T-helper 1 cell treated with Interleukin-12 subunit alpha and Interleukin-12 subunit beta and Interleukin-4 antibody, amounts not matched to agents 30 ng/mL and 1 ng/mL, for 36 hours (primary cell): ENCODE measurements around the gene DMGDH. TPM values are rescaled to one million over a fixed set of nuclear protein-coding genes. Genes with fewer than 3 reads are reported as not detected.

Source experiments
- intact Hi-C: fragments of 100-400 bp; cut with micrococcal nuclease; formaldehyde crosslinking; loops from one replicate; pipeline ENCODE4 v1.15.1; 2024
- total RNA-seq: library from RNA; stranded (reverse); gene quantifications from 2 replicates; pipeline ENCODE4 v1.2.3, GENCODE V29; 2022

Gene DMGDH
- total RNA-seq: 1.3 TPM in 1 of 2 replicates, not detected in the other

DNA sequence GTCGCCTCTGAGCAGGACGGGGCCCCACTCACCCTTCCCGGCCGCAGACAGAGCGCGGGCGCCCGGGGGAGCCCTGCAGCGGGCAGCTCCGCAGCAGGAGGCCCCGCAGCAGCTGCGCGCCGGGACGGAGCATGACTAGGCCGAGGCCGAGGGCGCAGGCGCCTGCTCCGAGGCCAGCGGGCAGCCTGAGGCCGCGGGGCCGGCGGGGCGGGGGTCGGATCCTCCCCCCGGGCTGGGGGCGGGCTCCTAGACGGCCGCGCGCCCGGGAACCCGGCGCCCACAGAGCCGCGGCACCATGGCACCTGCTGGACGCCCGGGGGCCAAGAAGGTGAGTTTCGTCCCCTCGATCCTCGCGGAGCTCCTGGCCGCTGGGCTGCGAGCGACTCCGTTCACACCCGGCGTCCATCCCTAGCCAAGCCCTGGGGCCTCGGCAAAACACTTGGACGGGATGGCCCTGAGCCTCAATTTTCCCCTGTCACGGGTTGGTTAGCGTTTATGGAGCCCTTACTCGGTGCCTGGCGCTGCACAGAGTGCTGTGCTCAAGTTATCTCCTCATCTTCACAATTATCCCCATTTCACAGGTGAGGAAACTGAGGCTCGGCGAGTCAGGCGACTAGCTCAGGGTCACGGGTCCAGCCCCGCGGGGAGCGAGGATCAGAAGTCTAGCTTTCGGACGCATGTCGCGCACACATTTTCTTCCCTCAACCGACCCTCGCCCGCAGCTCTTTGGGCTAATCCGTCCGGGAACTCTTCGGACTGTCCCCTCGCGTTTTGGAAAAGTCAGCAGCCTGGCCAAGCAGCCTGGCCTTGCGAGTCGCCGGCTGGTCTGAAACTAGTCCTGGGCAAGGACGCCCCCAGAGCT is at the start of gene DMGDH, which contains the start of gene BHMT2:
DMGDH (minus strand) TSS at position 187 of the 862 bp plus-strand sequence; CDS start at position 133, 54 bp downstream.
BHMT2 (plus strand) TSS at position 280 of the 862 bp plus-strand sequence; CDS start at position 296, 16 bp downstream.
- intact Hi-C loops: no loop called here

DNA sequence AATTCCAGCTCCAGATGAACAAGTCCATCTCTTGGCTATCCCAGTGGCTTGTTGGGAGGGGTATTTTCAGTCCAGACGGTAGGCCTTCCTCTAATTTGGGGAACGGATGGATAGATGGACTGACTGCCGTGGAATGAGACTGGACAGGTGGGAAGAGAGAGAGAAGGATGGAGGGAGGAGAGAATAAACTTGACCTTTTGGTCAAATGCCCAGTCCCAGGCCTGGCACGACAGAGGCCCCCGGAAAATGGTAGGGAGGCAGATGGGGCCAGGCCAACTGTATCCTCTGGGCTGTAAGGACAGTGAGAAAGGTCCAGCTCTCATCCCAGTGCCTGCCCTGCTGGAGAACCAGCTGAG is 43.2 kb upstream of the DMGDH start:
- intact Hi-C loops: no loop called here

DNA sequence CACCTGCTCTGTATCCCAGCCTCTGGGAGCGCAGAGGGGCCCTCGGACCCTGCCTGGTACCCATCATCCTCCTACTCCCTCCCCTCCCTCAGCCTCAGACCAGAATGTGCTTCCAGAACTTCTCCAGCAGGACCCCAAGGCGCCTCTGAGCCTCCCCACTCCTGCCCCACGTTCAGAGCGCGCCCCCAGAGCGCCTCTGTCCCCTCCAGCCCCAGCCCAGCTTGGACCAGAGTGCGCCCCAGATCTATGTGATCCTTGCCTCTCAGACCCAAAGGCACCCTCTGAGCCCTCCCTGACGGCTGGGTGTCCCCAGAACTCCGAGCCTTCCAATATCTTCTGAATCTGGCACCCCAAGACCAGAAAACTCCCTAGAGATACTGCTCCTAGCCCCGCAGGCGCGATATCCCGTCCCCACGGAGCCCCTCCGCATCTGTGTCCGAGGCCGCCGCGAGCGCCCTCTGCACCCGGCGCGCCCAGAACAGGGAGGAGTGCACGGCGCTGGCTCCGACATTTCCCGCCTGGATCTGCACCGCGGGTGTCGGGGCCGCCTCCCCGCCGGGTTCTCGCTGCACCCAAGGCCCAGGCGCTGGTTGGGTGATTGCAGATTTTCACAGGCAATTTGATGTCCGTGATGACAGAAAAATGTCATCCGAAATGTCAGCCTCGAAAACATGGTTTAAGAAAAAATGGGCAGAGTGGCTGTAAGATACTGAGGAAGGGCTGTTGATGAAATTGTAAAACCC is 42.7 kb upstream of the DMGDH start:
- intact Hi-C loops: no loop called here

DNA sequence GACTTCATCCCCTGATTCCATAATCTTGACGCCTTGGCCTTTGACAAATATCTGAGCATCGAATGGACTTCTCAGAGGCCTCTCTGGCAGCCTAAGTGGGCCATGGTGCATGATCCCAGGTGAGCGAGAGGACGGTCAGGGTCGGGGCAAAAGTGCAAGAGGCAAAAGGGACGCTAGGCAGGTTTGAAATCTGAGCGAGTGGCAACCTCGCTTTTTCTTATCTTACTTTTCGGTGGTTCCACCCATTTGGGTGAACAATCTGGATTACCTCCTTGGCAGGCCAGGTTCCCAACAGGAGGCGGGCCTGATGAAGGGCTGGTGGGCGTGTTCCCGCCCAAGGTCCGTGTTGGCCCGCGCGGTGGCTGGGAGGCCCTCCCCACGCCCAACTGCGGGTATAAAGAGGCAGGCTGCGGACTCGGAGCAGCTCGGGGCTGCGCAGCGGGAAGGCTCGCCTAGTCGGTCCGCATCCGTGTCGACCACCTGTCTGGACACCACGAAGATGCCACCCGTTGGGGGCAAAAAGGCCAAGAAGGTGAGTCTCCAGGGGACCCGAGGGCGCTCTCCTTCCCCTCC is 42.0 kb upstream of the DMGDH start, which contains the start of gene BHMT:
BHMT (plus strand) TSS at position 423 of the 573 bp plus-strand sequence; CDS start at position 500, 77 bp downstream.
- intact Hi-C loops: no loop called here

DNA sequence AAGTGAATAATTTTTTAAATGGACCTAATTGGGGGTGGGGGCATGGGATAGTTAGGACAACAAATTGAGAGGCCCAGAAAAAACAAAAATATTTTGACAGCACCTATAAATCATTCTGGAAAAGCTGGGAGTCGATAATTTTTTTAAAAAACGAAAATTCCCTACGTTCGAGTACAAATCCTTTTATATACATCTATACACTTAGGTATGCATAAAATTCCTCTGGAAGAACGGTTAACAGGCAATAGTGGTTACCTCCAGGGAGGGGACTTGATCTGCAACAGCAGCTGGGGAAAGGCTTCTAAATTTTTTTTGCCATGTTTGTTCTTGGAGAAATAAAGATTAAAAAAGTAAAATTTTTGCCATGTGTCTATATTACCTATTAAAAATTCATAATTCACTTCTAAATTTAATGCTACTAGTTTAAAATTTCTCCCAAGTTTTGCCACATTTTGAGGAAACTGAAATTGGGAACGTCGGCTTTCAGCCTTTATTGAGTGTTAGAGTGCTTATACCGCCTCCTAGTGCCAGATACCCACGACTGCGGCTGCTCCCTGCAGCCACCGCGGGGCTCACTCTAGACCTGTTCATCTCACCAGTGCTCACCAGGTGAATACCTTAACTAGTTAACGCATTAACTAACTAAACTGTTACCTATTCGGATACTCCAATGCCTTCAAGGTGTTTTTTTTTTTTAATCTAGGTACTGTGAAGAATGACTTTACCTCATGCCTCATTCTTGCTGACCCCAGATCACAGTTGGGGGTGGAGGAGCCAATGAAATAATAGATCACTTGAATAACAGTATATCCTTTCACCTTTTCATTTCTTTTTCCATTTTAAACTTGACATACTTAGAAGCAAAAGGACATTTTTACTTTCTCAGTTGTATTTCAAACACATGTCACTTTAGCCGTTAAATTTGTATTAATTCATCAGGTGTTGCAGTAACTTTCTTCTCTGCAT is 40.3 kb upstream of the DMGDH start:
- intact Hi-C loops: loop anchor here (1.0 kb wide), 3 partner anchors 85 to 210 kb away; no protein-coding TSS in a partner anchor

DNA sequence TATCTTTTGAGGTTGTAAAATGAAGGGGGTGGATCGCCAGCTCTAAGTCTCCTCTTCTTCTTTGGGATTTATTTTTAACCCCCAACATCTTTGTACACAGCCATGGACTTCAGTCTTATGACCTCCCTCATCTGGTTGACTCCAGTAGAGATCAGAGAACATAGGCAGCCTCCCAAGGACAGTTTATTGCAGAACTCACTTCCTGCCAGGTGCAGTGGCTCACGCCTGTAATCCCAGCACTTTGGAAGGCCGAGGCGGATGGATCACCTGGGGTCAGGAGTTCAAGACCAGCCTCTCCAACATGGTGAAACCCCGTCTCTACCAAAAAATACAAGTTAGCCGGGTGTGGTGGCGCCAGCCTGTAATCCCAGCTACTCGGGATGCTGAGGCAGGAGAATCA is 39.3 kb upstream of the DMGDH start:
- intact Hi-C loops: loop anchor here (1.0 kb wide), 1 partner anchor 208 kb away; no protein-coding TSS in a partner anchor

DNA sequence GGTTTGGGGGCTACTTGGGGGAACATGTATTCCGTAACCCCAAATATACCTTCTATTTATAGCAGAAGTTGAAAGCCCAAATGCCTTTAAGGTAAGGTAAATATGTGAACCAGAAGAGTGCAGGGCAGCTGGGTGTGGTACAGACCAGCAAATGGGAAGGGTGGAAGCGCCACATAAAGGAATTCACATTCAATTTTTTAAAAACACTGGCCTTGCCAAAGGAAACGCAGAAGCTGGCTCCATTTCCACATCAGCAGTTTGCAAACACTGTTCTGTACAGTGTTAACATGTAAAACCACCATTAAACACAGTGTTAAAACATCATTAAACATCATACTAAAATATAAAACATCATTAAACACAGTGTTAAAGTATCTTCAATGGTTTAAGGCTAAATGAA is 38.6 kb upstream of the DMGDH start:
- intact Hi-C loops: no loop called here

DNA sequence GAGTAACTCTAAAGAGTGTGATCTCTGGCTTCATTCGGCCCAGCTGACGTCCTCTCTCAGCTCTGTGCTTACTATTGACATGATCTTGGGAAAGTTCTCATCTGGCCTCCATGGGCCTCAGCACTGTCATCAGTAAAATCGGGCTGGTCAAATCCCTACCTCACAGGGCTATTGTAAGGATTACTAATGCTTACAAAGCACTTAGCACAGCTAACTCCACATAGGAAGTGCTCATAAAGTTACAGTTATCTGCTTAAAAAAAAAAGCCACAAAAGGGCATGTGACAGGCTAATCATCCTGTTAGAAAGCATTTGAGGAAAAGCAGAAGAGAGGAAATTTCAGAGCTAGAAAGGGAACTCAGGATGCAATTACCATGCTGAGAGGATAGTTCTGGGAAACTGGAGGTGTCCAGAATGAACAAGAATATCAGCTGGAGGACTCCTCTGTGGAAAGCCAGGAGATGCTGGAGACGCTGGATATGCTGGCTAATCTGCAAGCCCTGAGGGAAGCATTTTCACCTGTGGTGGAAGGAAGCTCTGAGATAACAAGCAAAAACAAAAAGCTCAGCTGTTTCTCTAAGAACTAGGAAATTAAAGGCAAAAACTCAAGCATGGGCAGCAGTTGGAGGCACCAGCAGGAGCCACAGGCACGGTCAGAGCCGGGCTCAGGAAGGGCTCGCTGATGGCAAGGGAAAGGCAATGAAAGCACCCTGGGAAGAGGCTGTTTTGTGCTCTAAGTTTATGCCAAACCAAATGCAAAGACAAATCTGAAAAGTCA is 37.7 kb upstream of the DMGDH start:
- intact Hi-C loops: no loop called here

DNA sequence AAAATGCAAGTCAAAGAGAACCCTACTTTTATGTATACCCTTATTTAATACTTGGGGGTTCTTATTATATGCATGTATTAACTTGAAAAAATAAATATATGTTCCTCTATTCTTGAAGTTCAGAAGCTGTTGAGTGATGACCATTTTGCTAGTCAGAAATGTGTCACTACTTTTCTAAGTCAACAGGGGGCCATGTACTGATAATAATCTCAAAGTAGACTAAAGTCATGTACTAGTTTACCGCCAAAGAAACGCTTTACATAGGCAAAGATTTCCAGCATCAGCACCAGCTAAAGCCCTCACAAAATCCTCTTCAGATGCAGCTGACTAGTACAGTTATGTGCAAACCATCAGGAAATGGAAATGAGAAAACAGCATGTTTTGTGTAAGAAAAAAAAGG is 36.4 kb upstream of the DMGDH start:
- intact Hi-C loops: no loop called here

DNA sequence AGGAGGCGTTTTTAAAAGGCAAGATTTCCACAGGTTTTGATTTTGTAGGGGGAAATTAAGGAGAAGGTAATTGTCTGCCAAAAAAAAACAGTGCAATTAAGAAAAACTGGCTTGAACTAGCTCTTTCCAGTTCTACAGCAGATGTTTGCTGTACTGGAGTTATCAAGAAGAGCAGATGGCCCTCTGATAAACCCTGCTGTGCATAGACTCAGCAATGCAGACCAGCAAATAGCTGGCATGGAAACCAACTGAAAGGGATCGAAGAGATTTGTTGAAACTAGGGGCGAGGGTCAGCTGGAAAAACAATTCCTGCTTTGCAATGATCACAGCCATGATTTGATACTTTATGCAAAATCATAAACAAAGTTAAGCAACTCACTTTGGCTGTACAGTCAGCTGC is 24.3 kb upstream of the DMGDH start:
- intact Hi-C loops: no loop called here

DNA sequence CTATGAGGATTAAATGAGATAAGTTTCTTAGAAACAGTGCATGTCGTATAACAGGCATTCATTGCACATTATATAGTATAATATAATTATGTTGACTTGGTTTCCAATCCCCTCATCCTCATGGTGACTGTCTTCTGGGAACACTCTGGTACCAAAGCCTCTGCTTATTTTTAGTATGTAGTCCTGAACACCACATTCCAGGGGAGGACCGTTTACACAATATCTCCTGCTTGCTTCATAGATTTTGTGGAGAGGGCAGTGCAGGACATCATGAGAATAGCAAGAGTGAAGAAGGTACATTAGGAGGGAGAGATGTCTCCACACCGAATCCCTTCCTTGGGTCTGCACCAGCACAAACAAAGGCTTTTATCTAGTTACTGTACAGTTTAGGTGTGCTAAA is 21.6 kb upstream of the DMGDH start:
- intact Hi-C loops: no loop called here

DNA sequence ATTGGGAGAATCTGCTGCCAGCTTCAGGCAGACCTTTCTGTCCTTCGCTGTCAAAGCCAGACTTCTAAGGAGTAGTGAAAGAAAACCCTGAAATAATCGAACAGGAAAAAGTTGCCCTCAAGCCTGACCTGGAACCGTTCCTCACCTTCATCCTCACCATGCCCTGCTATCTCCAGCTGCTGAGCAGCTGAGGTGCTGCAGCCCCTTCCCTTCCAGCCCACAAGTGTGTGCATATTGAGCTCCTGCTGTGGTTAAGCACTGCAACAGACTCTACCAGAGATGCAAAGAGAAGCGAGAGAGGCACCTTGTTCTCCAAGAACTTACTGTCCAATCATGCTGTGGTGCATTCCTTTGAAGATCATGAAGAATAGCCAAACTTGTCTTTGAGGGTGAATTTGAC is 19.0 kb upstream of the DMGDH start:
- intact Hi-C loops: no loop called here

DNA sequence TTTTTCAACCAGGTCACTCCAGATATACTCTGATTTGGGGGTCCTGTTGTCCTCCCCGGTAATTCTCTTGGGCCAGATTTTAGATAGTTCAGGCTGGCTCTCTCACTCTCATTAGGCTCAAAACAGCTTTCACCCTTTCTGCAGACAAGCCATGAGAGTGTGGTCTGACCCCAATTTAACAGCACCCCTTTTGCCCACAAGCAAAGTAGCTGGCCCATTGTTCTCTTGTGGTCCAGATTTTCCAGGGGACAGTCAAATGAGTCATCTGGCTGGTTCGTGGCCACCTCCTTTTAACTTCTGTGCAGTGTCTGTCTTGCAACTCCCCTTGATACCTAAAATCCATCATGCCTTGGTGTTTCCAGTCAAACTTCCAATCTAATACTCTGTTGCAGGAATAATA is 16.6 kb upstream of the DMGDH start:
- intact Hi-C loops: no loop called here

DNA sequence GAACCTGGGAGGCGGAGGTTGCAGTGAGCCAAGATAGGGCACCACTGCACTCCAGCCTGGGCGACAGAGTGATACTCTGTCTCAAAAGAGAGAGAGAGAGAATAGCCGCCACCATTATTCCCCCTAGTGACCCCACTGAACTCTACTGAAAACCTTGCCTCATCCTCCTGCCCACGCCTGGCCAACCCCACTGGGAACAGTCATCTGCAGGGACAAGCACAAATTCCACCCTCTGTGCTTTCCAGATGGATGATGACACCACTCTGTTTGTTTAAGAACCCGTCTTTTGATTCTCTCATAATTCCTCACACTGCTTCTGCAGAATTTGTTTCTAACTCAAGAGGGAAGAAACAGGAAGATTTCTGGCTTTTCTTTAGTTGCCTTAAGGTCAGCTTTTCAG is 12.3 kb upstream of the DMGDH start:
- intact Hi-C loops: no loop called here

DNA sequence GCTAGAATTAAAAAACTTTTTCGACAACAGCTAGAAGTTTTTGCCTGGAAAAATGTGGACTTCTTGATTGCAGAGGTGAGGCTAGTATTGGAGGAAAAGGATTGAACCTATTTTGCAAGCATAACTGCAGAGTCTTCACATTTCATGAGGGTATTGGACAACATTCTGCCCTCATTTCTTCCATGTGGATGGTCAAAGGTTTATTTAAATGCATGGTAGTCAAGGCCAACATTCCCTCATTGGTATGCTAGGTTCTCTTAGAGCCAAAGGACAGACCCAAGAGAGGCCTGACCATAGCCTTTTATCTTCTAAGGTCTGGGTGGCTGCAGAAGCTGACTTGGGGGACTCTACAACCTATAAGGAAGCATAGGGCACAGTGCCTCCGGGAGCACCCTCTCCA is 11.3 kb upstream of the DMGDH start:
- intact Hi-C loops: no loop called here

DNA sequence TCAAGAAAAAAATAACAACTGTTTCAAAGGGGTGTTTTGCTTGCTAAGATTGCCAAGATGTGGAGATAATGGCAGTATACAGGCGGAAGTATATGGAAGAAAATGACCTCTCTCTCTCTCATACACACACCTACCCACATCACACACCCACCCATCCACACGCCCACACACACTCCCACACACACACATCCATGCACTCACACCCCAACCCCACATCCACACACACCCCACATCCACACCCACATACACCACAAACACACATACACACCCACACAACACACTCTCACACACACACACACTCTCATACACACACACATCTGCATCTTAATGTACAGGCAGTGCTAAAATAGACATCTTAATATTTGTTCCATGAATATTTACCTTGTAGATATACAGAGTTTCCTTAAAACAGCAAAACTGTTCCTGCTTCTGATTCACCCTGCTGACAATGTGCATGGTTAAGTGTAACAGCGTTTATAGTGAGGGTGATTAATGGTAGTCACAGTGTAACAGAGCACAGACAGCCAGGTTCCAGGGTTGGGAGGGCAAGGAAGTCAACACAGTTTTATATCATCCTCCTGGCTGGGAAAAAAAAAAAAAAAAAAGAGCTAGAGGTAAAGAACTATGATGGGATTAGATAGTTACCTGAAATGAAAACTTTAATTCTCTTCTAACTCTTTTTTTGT is 8.3 kb upstream of the DMGDH start:
- intact Hi-C loops: no loop called here

DNA sequence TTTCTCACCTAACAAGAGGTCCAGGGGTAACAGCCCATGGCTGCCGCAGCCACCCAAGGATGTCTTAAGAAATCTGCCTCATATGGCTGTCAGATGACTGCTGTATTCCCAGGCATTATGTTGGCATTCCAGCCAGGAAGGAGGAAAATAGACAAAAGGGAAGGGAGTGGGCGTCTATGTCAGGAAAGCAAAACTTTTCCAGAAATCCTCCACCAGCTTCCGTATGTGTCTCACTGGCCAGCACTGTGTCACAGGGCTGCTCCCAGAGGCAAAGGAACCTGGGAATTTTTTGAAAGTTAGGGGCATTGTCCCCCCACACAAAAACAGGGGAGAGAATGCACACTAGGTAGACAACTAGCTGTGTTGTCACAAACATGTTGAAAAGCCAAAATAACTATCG is 7.3 kb upstream of the DMGDH start:
- intact Hi-C loops: no loop called here

DNA sequence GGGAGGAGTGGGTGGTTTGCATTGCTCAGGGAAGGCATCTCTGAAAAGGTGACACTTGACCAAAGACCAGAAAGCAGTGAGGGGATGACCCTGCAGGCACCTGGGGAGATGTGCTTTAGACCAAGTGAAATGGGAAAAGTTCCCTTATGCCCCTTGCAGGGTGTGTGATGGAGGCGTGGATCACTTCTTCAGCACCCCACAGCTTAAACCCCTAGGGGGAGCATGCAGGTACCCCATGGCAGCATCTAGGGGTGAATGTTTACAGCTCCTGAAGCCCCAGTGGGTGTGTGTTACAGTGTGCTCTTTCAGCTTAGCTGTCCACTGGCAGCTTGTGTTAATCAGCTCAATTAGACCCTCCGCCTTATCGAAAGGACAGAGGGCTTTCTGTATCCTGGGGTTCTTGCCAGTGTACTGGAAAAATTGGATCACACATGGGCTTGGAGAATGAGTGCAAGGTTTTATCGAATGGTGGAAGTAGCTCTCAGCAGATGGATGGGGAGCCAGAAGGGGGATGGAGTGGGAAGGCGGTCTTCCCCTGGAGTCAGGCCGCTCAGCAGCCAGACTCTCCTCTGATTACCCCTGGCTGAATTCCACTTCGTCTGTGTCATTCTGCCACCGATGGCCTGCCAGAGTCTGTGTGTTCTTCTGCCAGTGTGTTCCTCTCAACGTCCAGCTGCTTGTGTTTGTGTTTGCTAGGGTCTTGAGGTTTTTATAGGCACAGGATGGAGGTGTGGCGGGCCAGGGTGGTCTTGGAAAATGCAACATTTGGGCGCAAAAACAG is 6.4 kb upstream of the DMGDH start:
- intact Hi-C loops: no loop called here

DNA sequence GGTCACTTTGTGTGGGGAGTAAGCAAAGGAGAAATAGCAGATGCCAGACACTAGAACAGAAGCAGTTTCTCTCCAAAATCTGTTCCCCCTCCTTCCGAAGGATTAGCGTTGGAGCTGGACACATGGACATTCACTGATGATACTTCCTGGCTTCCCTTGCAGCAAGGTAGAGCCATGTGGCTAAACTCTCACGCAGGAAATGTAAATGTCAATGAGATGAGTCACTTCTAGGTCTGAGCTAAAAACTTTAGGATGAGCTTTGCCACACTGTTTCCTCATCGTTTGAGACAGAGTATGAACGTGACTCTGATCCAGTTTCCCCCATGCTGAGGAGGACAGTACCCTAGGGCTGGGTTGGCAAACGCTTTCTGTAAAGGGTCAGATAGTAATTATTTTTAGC is 5.2 kb upstream of the DMGDH start:
- intact Hi-C loops: no loop called here
